Measurements from ENCODE around the gene TPBGL. TPM values are rescaled to one million over a fixed set of nuclear protein-coding genes. Genes with fewer than 3 reads are reported as not detected.

TPBGL gene
- total RNA-seq, 4 donors from 2014 or later: 0.26 to 0.40 (median 0.33) TPM; not detected in 1

DNA sequence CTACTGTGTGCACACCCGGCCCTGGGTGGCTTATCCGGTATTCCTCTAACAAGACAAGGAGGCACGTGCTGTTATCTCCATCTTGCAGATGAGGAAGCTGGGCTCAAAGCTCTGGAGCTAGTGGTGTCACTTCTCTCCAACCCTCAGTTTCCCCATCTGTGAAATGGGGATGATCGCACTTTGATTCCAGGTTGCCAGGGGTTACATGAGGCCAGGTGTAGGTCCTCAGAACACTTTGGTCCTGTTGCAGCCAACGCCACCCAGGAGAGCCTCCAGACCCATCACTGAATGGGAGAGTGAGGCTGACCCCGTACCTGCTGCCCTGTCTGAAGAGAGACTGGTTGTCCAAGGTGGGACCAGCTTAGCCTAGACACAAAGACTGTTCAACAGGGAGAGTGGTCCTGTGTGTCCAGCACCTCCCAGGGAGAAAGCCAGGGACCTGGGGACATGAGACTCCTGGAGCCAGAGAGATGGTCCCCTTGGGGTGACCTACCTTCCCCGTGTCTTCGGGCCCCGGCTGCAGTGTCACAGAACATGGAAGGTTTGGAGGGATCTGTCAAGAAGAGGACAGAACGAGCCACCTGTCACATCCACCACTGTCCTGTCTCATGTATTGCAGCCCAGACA, 41.0 kb downstream of the TPBGL start:
- Histone ChIP-seq H3K9me3 (no peaks in the 10 kb centered on the region), H3K36me3 (peaks cover 71 to 100% (median 83%) of the 10 kb centered on the region in 4 donors), H3K27me3 (no peaks in the 10 kb centered on the region), H3K4me1 (peaks cover 6 to 21% (median 16%) of the 10 kb centered on the region in 4 donors), H3K4me3 (no peak overlapping the region), H3K27ac (replicated peaks in 1 of 4) (peak overlapping the region in 3 of 4 donors; percentile 32 to 69 (median 52))
- DNase-seq (ENCODE audit: extremely low spot score): no peak
- intact Hi-C loops (cut with DNase I): loop anchor here (5.0 kb wide), 1 partner anchor 41 kb away; no protein-coding TSS in a partner anchor
- 88% methylated on average over 5 of the region's 10 CpGs for WGBS
- TF ChIP-seq POLR2A (IDR thresholded peaks at IDR 0.05; ENCODE audit: low read depth) (no peak), POLR2AphosphoS5 (IDR thresholded peaks at IDR 0.05) (no peak), EP300 (IDR thresholded peaks at IDR 0.05) (no peak)
- TF ChIP-seq, protein P1, sequence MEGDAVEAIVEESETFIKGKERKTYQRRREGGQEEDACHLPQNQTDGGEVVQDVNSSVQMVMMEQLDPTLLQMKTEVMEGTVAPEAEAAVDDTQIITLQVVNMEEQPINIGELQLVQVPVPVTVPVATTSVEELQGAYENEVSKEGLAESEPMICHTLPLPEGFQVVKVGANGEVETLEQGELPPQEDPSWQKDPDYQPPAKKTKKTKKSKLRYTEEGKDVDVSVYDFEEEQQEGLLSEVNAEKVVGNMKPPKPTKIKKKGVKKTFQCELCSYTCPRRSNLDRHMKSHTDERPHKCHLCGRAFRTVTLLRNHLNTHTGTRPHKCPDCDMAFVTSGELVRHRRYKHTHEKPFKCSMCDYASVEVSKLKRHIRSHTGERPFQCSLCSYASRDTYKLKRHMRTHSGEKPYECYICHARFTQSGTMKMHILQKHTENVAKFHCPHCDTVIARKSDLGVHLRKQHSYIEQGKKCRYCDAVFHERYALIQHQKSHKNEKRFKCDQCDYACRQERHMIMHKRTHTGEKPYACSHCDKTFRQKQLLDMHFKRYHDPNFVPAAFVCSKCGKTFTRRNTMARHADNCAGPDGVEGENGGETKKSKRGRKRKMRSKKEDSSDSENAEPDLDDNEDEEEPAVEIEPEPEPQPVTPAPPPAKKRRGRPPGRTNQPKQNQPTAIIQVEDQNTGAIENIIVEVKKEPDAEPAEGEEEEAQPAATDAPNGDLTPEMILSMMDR (IDR thresholded peaks at IDR 0.05): no peak

DNA sequence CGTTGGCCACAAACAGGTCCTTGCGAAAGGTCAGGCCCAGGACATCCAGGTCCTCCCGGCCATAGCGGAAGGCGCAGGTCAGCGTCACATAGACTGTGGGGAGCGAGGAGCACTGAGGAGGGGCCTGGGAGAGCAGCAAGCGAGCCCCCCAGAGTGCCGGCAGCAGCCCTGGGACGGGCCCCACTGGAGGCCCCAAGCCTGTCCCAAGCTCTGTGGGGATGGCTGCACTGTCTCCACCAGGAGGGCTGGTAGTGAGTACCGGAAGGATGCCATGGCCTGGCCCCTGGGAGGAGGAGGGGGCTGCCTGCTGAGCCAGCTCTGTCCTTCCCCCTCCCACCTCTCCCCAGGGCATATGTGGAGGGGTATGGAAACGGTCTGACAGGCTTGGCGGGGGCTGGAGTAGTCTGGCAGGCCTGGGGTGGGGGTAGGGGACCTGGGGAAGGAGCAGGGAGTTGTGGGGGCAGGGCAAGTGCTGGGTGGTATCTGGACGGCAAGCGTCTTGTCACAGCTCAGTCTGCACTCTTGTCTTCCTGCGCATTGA, 42.9 kb downstream of the TPBGL start:
- intact Hi-C loops (cut with DNase I): loop anchor here (5.0 kb wide), 1 partner anchor 39 kb away; no protein-coding TSS in a partner anchor
- no peak overlapping the region for H3K4me3 ChIP-seq
- TF ChIP-seq POLR2AphosphoS5 (IDR thresholded peaks at IDR 0.05): no peak
- TF ChIP-seq, protein P1 (IDR thresholded peaks at IDR 0.05): no peak
- TF ChIP-seq EP300 (IDR thresholded peaks at IDR 0.05): no peak
- TF ChIP-seq POLR2A (IDR thresholded peaks at IDR 0.05; ENCODE audit: low read depth): no peak
- no peak overlapping the region for H3K27ac ChIP-seq (replicated peaks in 1 of 4)
- no peak for DNase-seq (ENCODE audit: extremely low spot score)
- H3K36me3 ChIP-seq: peaks cover 52 to 94% (median 78%) of the 10 kb centered on the region in 4 donors
- no peaks in the 10 kb centered on the region for H3K9me3 ChIP-seq
- WGBS: 87% methylated on average over 16 of the region's 16 CpGs
- H3K27me3 ChIP-seq: no peaks in the 10 kb centered on the region
- H3K4me1 ChIP-seq: peaks cover 6 to 27% (median 25%) of the 10 kb centered on the region in 4 donors

DNA sequence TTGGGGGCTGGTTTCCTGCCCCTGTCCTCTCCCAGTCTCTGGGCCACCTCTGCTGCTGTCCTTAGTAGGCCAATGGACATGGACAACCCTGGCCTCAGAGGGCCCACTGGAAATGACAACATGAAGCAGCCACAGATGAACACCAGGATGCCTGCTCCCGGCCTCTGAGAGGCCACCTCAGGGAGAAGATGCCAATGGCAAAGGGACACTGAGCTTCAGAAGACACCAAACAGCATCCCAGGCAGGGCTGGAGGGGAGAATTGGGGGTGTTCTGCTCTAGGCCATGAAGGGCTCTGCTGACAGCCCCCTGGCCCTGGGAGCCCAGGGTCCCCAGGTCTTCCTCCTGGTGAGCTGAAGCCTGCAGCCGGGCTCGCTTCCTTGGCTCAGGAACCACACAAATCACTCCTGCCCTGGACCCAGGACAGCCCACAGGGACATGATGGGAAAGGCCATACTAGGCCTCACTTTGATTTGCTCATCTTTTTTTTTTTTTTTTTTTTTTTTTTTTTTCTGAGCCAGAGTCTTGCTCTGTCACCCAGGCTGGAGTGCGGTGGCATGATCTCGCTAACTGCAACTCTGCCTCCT, 45.3 kb downstream of the TPBGL start:
- H3K36me3 ChIP-seq: peaks cover 45 to 84% (median 77%) of the 10 kb centered on the region in 4 donors
- no peak overlapping the region for H3K27ac ChIP-seq (replicated peaks in 1 of 4)
- WGBS: 92% methylated on average over 4 of the region's 5 CpGs
- no peaks in the 10 kb centered on the region for H3K27me3 ChIP-seq
- intact Hi-C loops (cut with DNase I): no loop called here
- H3K4me3 ChIP-seq: no peak overlapping the region
- H3K4me1 ChIP-seq: peaks cover 0 to 35% (median 29%) of the 10 kb centered on the region in 4 donors
- DNase-seq (ENCODE audit: extremely low spot score): no peak
- TF ChIP-seq POLR2AphosphoS5 (IDR thresholded peaks at IDR 0.05): no peak
- TF ChIP-seq, protein P1 (IDR thresholded peaks at IDR 0.05): no peak
- no peak for TF ChIP-seq EP300 (IDR thresholded peaks at IDR 0.05)
- no peak for TF ChIP-seq POLR2A (IDR thresholded peaks at IDR 0.05; ENCODE audit: low read depth)
- no peaks in the 10 kb centered on the region for H3K9me3 ChIP-seq

DNA sequence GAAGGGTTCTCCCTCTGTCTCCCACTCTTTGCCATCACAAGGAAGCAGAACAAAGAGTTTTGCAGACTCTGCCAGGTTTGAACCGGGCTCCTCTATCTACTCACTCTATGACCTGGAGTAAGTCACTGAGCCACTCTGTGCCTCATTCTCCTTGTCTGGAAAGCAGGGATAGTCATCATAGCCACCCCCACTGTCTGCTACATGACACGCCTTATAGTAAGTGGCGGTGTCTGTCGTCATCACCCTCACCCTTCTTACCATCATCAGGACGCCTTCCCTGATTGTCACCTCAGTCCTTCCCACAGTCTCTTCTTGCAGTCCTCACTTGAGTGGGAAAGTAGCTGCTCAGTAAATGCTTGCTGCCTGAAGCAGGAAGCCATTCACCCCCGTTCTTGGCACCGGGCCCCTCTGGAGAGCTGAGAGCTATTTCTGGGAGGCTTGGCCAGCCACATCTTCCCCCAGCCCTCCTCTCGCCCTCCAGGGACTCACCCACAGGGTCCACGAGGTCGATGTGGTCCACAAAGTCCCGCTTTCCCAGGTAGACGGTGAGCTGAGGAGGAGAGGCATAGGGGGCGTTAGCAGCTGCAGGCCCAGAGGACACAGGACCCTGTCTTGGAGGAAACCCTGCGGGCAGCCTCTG, 46.4 kb downstream of the TPBGL start:
- no peak overlapping the region for H3K27ac ChIP-seq (replicated peaks in 1 of 4)
- intact Hi-C loops (cut with DNase I): no loop called here
- 79% methylated on average over 14 of the region's 14 CpGs for WGBS
- H3K27me3 ChIP-seq: no peaks in the 10 kb centered on the region
- TF ChIP-seq POLR2A (IDR thresholded peaks at IDR 0.05; ENCODE audit: low read depth) (no peak), POLR2AphosphoS5 (IDR thresholded peaks at IDR 0.05) (no peak), EP300 (IDR thresholded peaks at IDR 0.05) (no peak)
- TF ChIP-seq, protein P1 (IDR thresholded peaks at IDR 0.05): no peak
- peaks cover 0 to 39% (median 30%) of the 10 kb centered on the region in 4 donors for H3K4me1 ChIP-seq
- H3K36me3 ChIP-seq: peaks cover 37 to 78% (median 67%) of the 10 kb centered on the region in 4 donors
- H3K9me3 ChIP-seq: no peaks in the 10 kb centered on the region
- no peak for DNase-seq (ENCODE audit: extremely low spot score)
- H3K4me3 ChIP-seq: no peak overlapping the region
